Pancreas (tissue), 10 donors: ENCODE measurements around the gene RNU5B-1. TPM values are rescaled to one million over a fixed set of nuclear protein-coding genes. Genes with fewer than 3 reads are reported as not detected.

Experiments
- ATAC-seq, 4 donors: fragments of 200-7000 bp; cut with Tn5 transposase; one replicate each; pipeline versions ENCODE4 v1.8.0 to v1.9.1; 2020; ENCODE audit warnings: mild to moderate bottlenecking in 4 of 4, moderate library complexity in 4 of 4
- DNase-seq, 6 donors: peaks; one replicate each; pipeline ENCODE4 v3.0.0-alpha.2; 2020
- FAIRE-seq: peaks from 2 replicates; lab custom pipeline; 2012; peaks lifted over from hg19 to GRCh38; lab: Jason Lieb, UNC
- H3K27ac ChIP-seq, 4 donors: fragments of 200-600 bp; sonication (generic); 1 replicate in 3 of 4; 2 replicates in 1 of 4; pipeline versions ENCODE4 v1.5.0 to v1.8.0; 2020
- H3K27me3 ChIP-seq, 4 donors: fragments of 200-600 bp; one replicate each; pipeline ENCODE4 v1.8.0; 2021
- H3K36me3 ChIP-seq, 3 donors: fragments of 200-600 bp; sonication (generic) in 1 of 3; one replicate each; pipeline versions ENCODE4 v1.5.0 to v1.8.0; 2020 to 2021
- H3K4me1 ChIP-seq, 3 donors: fragments of 200-600 bp; one replicate each; pipeline ENCODE4 v1.8.0; 2021
- H3K4me3 ChIP-seq, 4 donors: fragments of 200-600 bp; sonication (generic) in 2 of 4; one replicate each; pipeline versions ENCODE4 v1.5.0 to v1.8.0; 2020 to 2021
- H3K9me3 ChIP-seq, 4 donors: fragments of 200-600 bp; one replicate each; pipeline ENCODE4 v1.8.0; 2021
- WGBS, 2 donors: extraction: QIAGEN DNeasy Blood & Tissue Kit; methylation state at CpG; one replicate each; pipeline ENCODE4 v1.1.7; 2013; 5-methylcytosine and 5-hydroxymethylcytosine counted together
- intact Hi-C, 3 donors: fragments of 100-400 bp; cut with DNase I; formaldehyde crosslinking; loops; one replicate each; pipeline versions ENCODE4 v1.11.1 to v1.14.2; 2022
- polyA plus RNA-seq, 2 donors: library from polyadenylated mRNA; stranded (reverse); fragments of 200-250 nt; gene quantifications; one replicate each; pipeline ENCODE4 v1.2.3, GENCODE V29; 2013
- total RNA-seq, 6 donors: library from RNA; stranded (reverse); fragmentation: NEBNext Ultra II Directional in 4 of 6; extraction: Animal tissue kit (Norgen Biotek cat#: 25700) in 4 of 6; gene quantifications; one replicate each; pipeline versions ENCODE4 v1.2.1 to v1.2.4, GENCODE V29; 2021 to 2023
- TF ChIP-seq, protein P1 (sequence below), 4 donors: fragments of 200-600 bp; sonication (generic) in 3 of 4; IDR thresholded peaks; one replicate each; pipeline versions ENCODE4 v1.5.0 to v1.8.0; 2021; ENCODE audit warnings: antibody characterized with exemption in 4 of 4
- donor health status: healthy with polysubstance abuse.
- donor health status: DM: no; HTN: no; CAD: no; lungs with moderate emphysema.
- donor health status: DM: no; HTN: no; CAD: no.
- donor health status: control.
- donor health status: control.
- donor health status: Bipolar disorder and iron deficiency.
- donor health status: DM: yes; HTN: yes; CAD: no.
- donor health status: DM: no; HTN: no; CAD: no.
- donor health status: DM: no; HTN: no; CAD: no.
- donor health status: DM: yes; HTN: yes; CAD: no.

RNU5B-1 gene
- total and polyA plus RNA-seq, 8 donors = 10.5 to 21.8 (median 21.6) TPM; not detected in 5

- TF ChIP-seq, protein P1, sequence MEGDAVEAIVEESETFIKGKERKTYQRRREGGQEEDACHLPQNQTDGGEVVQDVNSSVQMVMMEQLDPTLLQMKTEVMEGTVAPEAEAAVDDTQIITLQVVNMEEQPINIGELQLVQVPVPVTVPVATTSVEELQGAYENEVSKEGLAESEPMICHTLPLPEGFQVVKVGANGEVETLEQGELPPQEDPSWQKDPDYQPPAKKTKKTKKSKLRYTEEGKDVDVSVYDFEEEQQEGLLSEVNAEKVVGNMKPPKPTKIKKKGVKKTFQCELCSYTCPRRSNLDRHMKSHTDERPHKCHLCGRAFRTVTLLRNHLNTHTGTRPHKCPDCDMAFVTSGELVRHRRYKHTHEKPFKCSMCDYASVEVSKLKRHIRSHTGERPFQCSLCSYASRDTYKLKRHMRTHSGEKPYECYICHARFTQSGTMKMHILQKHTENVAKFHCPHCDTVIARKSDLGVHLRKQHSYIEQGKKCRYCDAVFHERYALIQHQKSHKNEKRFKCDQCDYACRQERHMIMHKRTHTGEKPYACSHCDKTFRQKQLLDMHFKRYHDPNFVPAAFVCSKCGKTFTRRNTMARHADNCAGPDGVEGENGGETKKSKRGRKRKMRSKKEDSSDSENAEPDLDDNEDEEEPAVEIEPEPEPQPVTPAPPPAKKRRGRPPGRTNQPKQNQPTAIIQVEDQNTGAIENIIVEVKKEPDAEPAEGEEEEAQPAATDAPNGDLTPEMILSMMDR (IDR thresholded peaks at IDR 0.05) = no peak
- 93 to 97% methylated on average over 7 of the region's 7 CpGs for WGBS, 2 donors
- no peak overlapping the region for H3K27ac ChIP-seq
- no peak for FAIRE-seq
- DNase-seq = no peak
- H3K27me3 ChIP-seq = no peaks in the 10 kb centered on the region
- no peaks in the 10 kb centered on the region for H3K9me3 ChIP-seq
- intact Hi-C loops = no loop called here
- H3K4me1 ChIP-seq = peaks cover 0 to 7% (median 0%) of the 10 kb centered on the region in 3 donors
- no peak overlapping the region for H3K4me3 ChIP-seq
- H3K36me3 ChIP-seq = peaks cover 0 to 13% (median 0%) of the 10 kb centered on the region in 3 donors
- peak in 3 of 4 donors; percentile 21 to 44 (median 32) for ATAC-seq
Measured at GRCh38 chr15:65259367-65259797, 45.1 kb upstream of the RNU5B-1 start.

DNA sequence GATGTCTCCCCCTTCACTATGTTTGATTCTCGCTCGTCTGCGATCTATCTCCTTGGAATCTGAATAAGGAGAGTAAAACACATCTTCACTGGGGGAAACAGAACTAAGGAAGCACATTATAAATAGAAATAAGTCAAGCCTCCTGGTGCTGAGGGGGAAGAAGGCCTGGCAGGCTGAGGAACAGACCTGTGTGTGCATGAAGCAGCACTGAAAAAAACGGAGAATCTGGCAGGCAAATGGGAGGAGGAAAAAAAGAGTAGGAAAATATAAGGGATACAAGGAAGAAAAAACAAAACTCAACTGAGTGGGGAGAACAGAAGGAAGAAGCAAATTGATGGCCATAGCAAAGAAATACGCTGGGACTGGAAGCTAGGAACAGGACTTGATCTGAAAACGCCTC is 43.5 kb upstream of the RNU5B-1 start:
- H3K27me3 ChIP-seq = no peaks in the 10 kb centered on the region
- WGBS, 2 donors = 93 to 96% methylated on average over 6 of the region's 6 CpGs
- ATAC-seq = no peak
- H3K9me3 ChIP-seq = no peaks in the 10 kb centered on the region
- no peak overlapping the region for H3K4me3 ChIP-seq
- intact Hi-C loops = no loop called here
- TF ChIP-seq, protein P1 (IDR thresholded peaks at IDR 0.05) = no peak
- H3K4me1 ChIP-seq = peaks cover 0 to 7% (median 0%) of the 10 kb centered on the region in 3 donors
- no peak overlapping the region for H3K27ac ChIP-seq
- H3K36me3 ChIP-seq = peaks cover 0 to 13% (median 0%) of the 10 kb centered on the region in 3 donors
- DNase-seq = no peak
- FAIRE-seq = no peak

- no peak for ATAC-seq
- H3K4me3 ChIP-seq = no peak overlapping the region
- no peak for FAIRE-seq
Measured at GRCh38 chr15:65263313-65263712, 41.2 kb upstream of the RNU5B-1 start.

DNA sequence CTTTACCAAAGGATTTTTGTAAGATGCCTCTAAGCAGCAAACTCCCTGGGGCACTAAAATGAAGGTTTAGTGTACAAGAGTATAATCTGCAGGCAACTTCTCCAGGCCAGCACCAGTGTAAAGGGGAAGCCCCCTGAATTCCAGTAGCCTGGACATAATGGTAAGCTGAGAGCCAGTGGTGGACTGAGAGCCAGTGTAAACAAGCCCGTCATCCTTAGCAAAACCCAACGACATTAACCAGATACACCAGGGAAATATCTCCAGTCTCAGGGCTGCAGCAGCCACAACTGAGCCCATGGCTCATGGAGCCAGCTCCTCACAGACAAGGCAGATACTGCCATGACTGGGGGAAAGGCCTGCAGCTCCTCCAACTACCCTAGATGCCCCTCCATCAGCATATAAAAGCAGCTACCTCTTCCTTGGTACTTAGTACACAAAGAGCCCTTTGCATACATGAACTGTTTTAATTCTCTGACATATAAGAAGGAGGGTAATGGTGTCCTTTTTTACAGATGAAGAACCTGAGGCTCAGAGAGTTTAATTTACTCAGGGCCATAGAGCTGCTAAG is 39.5 kb upstream of the RNU5B-1 start:
- no peaks in the 10 kb centered on the region for H3K9me3 ChIP-seq
- no peak for ATAC-seq
- H3K27me3 ChIP-seq = no peaks in the 10 kb centered on the region
- no peak for DNase-seq
- no peak overlapping the region for H3K4me3 ChIP-seq
- FAIRE-seq = no peak
- TF ChIP-seq, protein P1 (IDR thresholded peaks at IDR 0.05) = no peak
- no peaks in the 10 kb centered on the region for H3K4me1 ChIP-seq
- whole genome bisulfite sequencing, 2 donors = 48 to 66% methylated on average over 2 of the region's 2 CpGs
- intact Hi-C loops = no loop called here
- peaks cover 0 to 6% (median 0%) of the 10 kb centered on the region in 3 donors for H3K36me3 ChIP-seq
- no peak overlapping the region for H3K27ac ChIP-seq

More at GRCh38 chr15:65263313-65263712, 41.2 kb upstream of the RNU5B-1 start:
- 83 to 86% methylated on average over 4 of the region's 4 CpGs for WGBS, 2 donors
- no peak overlapping the region for H3K27ac ChIP-seq
- no peaks in the 10 kb centered on the region for H3K4me1 ChIP-seq
- TF ChIP-seq, protein P1 (IDR thresholded peaks at IDR 0.05) = no peak
- intact Hi-C loops = no loop called here
- no peak for DNase-seq
- H3K27me3 ChIP-seq = no peaks in the 10 kb centered on the region
- H3K36me3 ChIP-seq = peaks cover 0 to 13% (median 0%) of the 10 kb centered on the region in 3 donors
- H3K9me3 ChIP-seq = no peaks in the 10 kb centered on the region

GRCh38 chr15:65266469-65266868 is 38.0 kb upstream of the RNU5B-1 start:
- DNase-seq = no peak
- Histone ChIP-seq H3K4me3 (no peak overlapping the region), H3K36me3 (no peaks in the 10 kb centered on the region), H3K27me3 (no peaks in the 10 kb centered on the region), H3K4me1 (no peaks in the 10 kb centered on the region), H3K9me3 (no peaks in the 10 kb centered on the region), H3K27ac (no peak overlapping the region)
- no peak for ATAC-seq
- FAIRE-seq = no peak
- 91 to 92% methylated on average over 5 of the region's 5 CpGs for WGBS, 2 donors
- intact Hi-C loops = no loop called here
- TF ChIP-seq, protein P1 (IDR thresholded peaks at IDR 0.05) = no peak
